ENCODE measurements around the gene GSC2.

The GSC2 gene

GRCh38 chr22:19187716-19188563 lies 37.8 kb upstream of the GSC2 start:
- no peak overlapping the region for H4K8ac ChIP-seq (ENCODE audit: low read length)
- H2BK5ac ChIP-seq (ENCODE audit: low read depth, low read length, poor library complexity, severe bottlenecking), result no peak overlapping the region
- WGBS, result 88% methylated on average over 5 of the region's 6 CpGs
- H3K36me3 ChIP-seq (ENCODE audit: control insufficient read depth in 1 of 2, insufficient read depth in 2 of 2, low read depth in 1 of 2, low read length in 2 of 2), result peaks cover 0 to 33% of the 10 kb centered on the region in 2 experiments
- no peak overlapping the region for H2AFZ ChIP-seq (ENCODE audit: low read depth, low read length)
- H3K4me2 ChIP-seq (ENCODE audit: low read length, poor library complexity, severe bottlenecking), result no peak overlapping the region
- H3K23ac ChIP-seq (ENCODE audit: low read length in 2 of 2), result no peak overlapping the region
- no peak overlapping the region for H2BK120ac ChIP-seq (ENCODE audit: low read depth, low read length)
- H3K14ac ChIP-seq (ENCODE audit: low read length in 2 of 2), result peak overlapping the region in 1 of 2 experiments; percentile 2
- no peak overlapping the region for H2BK12ac ChIP-seq (ENCODE audit: low read length in 2 of 2)
- peaks cover 1% of the 10 kb centered on the region for H3K4me1 ChIP-seq (ENCODE audit: control insufficient read depth, insufficient read depth, low read depth, low read length)
- H3K27ac ChIP-seq (ENCODE audit: low read length, poor library complexity, severe bottlenecking), result no peak overlapping the region
- no peak overlapping the region for H2BK15ac ChIP-seq (ENCODE audit: low read depth, poor library complexity, severe bottlenecking)
- H3K9me3 ChIP-seq (ENCODE audit: control insufficient read depth, low read length), result no peaks in the 10 kb centered on the region
- H3K27me3 ChIP-seq (ENCODE audit: control insufficient read depth in 1 of 2, insufficient read depth in 1 of 2, low read length in 2 of 2), result no peaks in the 10 kb centered on the region
- no peak overlapping the region for H2AK5ac ChIP-seq (ENCODE audit: low read length, severe bottlenecking)
- H3K18ac ChIP-seq (ENCODE audit: low read depth in 1 of 2, low read length in 2 of 2), result no peak overlapping the region
- peaks cover 2% of the 10 kb centered on the region for H3K79me1 ChIP-seq (replicated peaks; ENCODE audit: low read length, poor library complexity, severe bottlenecking)
- no peak overlapping the region for H3K4me3 ChIP-seq (ENCODE audit: insufficient read depth in 1 of 2, low read depth in 1 of 2, low read length in 2 of 2)
- DNase-seq, result no peak
- no peak overlapping the region for H4K91ac ChIP-seq (ENCODE audit: low read length)
- no peak overlapping the region for H3K9ac ChIP-seq (ENCODE audit: low read length)
- no peak overlapping the region for H3K4ac ChIP-seq (ENCODE audit: low read depth in 1 of 2, low read length in 2 of 2)

- peaks cover 8% of the 10 kb centered on the region for H3K4me1 ChIP-seq (ENCODE audit: control insufficient read depth, insufficient read depth, low read depth, low read length)
- no peak overlapping the region for H4K91ac ChIP-seq (ENCODE audit: low read length)
- no peaks in the 10 kb centered on the region for H3K27me3 ChIP-seq (ENCODE audit: control insufficient read depth in 1 of 2, insufficient read depth in 1 of 2, low read length in 2 of 2)
- no peak overlapping the region for H3K23ac ChIP-seq (ENCODE audit: low read length in 2 of 2)
- no peak overlapping the region for H2BK120ac ChIP-seq (ENCODE audit: low read depth, low read length)
- H3K4me2 ChIP-seq (ENCODE audit: low read length, poor library complexity, severe bottlenecking), result no peak overlapping the region
- H3K9me3 ChIP-seq (ENCODE audit: control insufficient read depth, low read length), result no peaks in the 10 kb centered on the region
- H4K8ac ChIP-seq (ENCODE audit: low read length), result no peak overlapping the region
- no peak overlapping the region for H2BK5ac ChIP-seq (ENCODE audit: low read depth, low read length, poor library complexity, severe bottlenecking)
- no peak overlapping the region for H3K4me3 ChIP-seq (ENCODE audit: insufficient read depth in 1 of 2, low read depth in 1 of 2, low read length in 2 of 2)
- no peak overlapping the region for H2BK12ac ChIP-seq (ENCODE audit: low read length in 2 of 2)
- H3K9ac ChIP-seq (ENCODE audit: low read length), result no peak overlapping the region
- no peak overlapping the region for H3K14ac ChIP-seq (ENCODE audit: low read length in 2 of 2)
- peaks cover 0 to 33% of the 10 kb centered on the region in 2 experiments for H3K36me3 ChIP-seq (ENCODE audit: control insufficient read depth in 1 of 2, insufficient read depth in 2 of 2, low read depth in 1 of 2, low read length in 2 of 2)
- no peak for DNase-seq
- H2AFZ ChIP-seq (ENCODE audit: low read depth, low read length), result no peak overlapping the region
- no peak overlapping the region for H2AK5ac ChIP-seq (ENCODE audit: low read length, severe bottlenecking)
- no peak overlapping the region for H3K27ac ChIP-seq (ENCODE audit: low read length, poor library complexity, severe bottlenecking)
- no peak overlapping the region for H3K18ac ChIP-seq (ENCODE audit: low read depth in 1 of 2, low read length in 2 of 2)
- H3K4ac ChIP-seq (ENCODE audit: low read depth in 1 of 2, low read length in 2 of 2), result no peak overlapping the region
- WGBS, result 91% methylated on average over 20 of the region's 20 CpGs
- H2BK15ac ChIP-seq (ENCODE audit: low read depth, poor library complexity, severe bottlenecking), result no peak overlapping the region
- no peaks in the 10 kb centered on the region for H3K79me1 ChIP-seq (replicated peaks; ENCODE audit: low read length, poor library complexity, severe bottlenecking)
Measured at GRCh38 chr22:19184276-19184997, 34.3 kb upstream of the GSC2 start.

GRCh38 chr22:19183216-19183615 lies 33.1 kb upstream of the GSC2 start:
- WGBS, result 90% methylated on average over 9 of the region's 9 CpGs

GRCh38 chr22:19182472-19183157 lies 32.5 kb upstream of the GSC2 start:
- DNase-seq, result no peak
- H2AFZ ChIP-seq (ENCODE audit: low read depth, low read length), result no peak overlapping the region
- H3K27me3 ChIP-seq (ENCODE audit: control insufficient read depth in 1 of 2, insufficient read depth in 1 of 2, low read length in 2 of 2), result no peaks in the 10 kb centered on the region

More at GRCh38 chr22:19183216-19183615, 33.1 kb upstream of the GSC2 start:
- Histone ChIP-seq H3K36me3 (ENCODE audit: control insufficient read depth in 1 of 2, insufficient read depth in 2 of 2, low read depth in 1 of 2, low read length in 2 of 2) (peaks cover 0 to 33% of the 10 kb centered on the region in 2 experiments), H2BK15ac (ENCODE audit: low read depth, poor library complexity, severe bottlenecking) (no peak overlapping the region), H2AK5ac (ENCODE audit: low read length, severe bottlenecking) (no peak overlapping the region), H3K27me3 (ENCODE audit: control insufficient read depth in 1 of 2, insufficient read depth in 1 of 2, low read length in 2 of 2) (no peaks in the 10 kb centered on the region), H3K14ac (ENCODE audit: low read length in 2 of 2) (no peak overlapping the region), H2BK5ac (ENCODE audit: low read depth, low read length, poor library complexity, severe bottlenecking) (no peak overlapping the region), H2BK120ac (ENCODE audit: low read depth, low read length) (no peak overlapping the region), H2BK12ac (ENCODE audit: low read length in 2 of 2) (no peak overlapping the region), H3K4me2 (ENCODE audit: low read length, poor library complexity, severe bottlenecking) (no peak overlapping the region), H3K79me1 (replicated peaks; ENCODE audit: low read length, poor library complexity, severe bottlenecking) (no peaks in the 10 kb centered on the region), H3K9me3 (ENCODE audit: control insufficient read depth, low read length) (no peaks in the 10 kb centered on the region), H2AFZ (ENCODE audit: low read depth, low read length) (no peak overlapping the region), H3K4ac (ENCODE audit: low read depth in 1 of 2, low read length in 2 of 2) (no peak overlapping the region), H3K18ac (ENCODE audit: low read depth in 1 of 2, low read length in 2 of 2) (no peak overlapping the region), H3K4me1 (ENCODE audit: control insufficient read depth, insufficient read depth, low read depth, low read length) (peaks cover 11% of the 10 kb centered on the region), H3K23ac (ENCODE audit: low read length in 2 of 2) (no peak overlapping the region), H3K4me3 (ENCODE audit: insufficient read depth in 1 of 2, low read depth in 1 of 2, low read length in 2 of 2) (no peak overlapping the region), H3K27ac (ENCODE audit: low read length, poor library complexity, severe bottlenecking) (no peak overlapping the region), H3K9ac (ENCODE audit: low read length) (no peak overlapping the region), H4K91ac (ENCODE audit: low read length) (no peak overlapping the region), H4K8ac (ENCODE audit: low read length) (no peak overlapping the region)
- DNase-seq, result no peak

More at GRCh38 chr22:19182472-19183157, 32.5 kb upstream of the GSC2 start:
- Histone ChIP-seq H3K4me2 (ENCODE audit: low read length, poor library complexity, severe bottlenecking) (no peak overlapping the region), H2BK120ac (ENCODE audit: low read depth, low read length) (no peak overlapping the region), H2BK5ac (ENCODE audit: low read depth, low read length, poor library complexity, severe bottlenecking) (no peak overlapping the region), H3K27ac (ENCODE audit: low read length, poor library complexity, severe bottlenecking) (no peak overlapping the region), H4K8ac (ENCODE audit: low read length) (no peak overlapping the region), H3K4me3 (ENCODE audit: insufficient read depth in 1 of 2, low read depth in 1 of 2, low read length in 2 of 2) (no peak overlapping the region), H3K23ac (ENCODE audit: low read length in 2 of 2) (no peak overlapping the region), H3K9ac (ENCODE audit: low read length) (no peak overlapping the region), H3K18ac (ENCODE audit: low read depth in 1 of 2, low read length in 2 of 2) (no peak overlapping the region), H2BK12ac (ENCODE audit: low read length in 2 of 2) (no peak overlapping the region), H3K4ac (ENCODE audit: low read depth in 1 of 2, low read length in 2 of 2) (no peak overlapping the region), H3K9me3 (ENCODE audit: control insufficient read depth, low read length) (no peaks in the 10 kb centered on the region), H3K14ac (ENCODE audit: low read length in 2 of 2) (no peak overlapping the region), H2AK5ac (ENCODE audit: low read length, severe bottlenecking) (no peak overlapping the region), H4K91ac (ENCODE audit: low read length) (no peak overlapping the region), H3K36me3 (ENCODE audit: control insufficient read depth in 1 of 2, insufficient read depth in 2 of 2, low read depth in 1 of 2, low read length in 2 of 2) (peaks cover 0 to 30% of the 10 kb centered on the region in 2 experiments), H3K4me1 (ENCODE audit: control insufficient read depth, insufficient read depth, low read depth, low read length) (peaks cover 11% of the 10 kb centered on the region), H3K79me1 (replicated peaks; ENCODE audit: low read length, poor library complexity, severe bottlenecking) (no peaks in the 10 kb centered on the region), H2BK15ac (ENCODE audit: low read depth, poor library complexity, severe bottlenecking) (no peak overlapping the region)
- 90% methylated on average over 6 of the region's 9 CpGs for WGBS
